HepG2 (cell line): ENCODE results near the gene GLTPD2. TPM values are rescaled to one million over a fixed set of nuclear protein-coding genes. Genes with fewer than 3 reads are reported as not detected.

Experiments
- AKAP8 ChIP-seq: sonication (generic); formaldehyde crosslinking; IDR thresholded peaks from 2 replicates; pipeline ENCODE4 v1.5.1; 2020; ENCODE audit warnings: mild to moderate bottlenecking, missing genetic modification reagents
- CC2D1A ChIP-seq: sonication (generic); formaldehyde crosslinking; IDR thresholded peaks from 2 replicates; pipeline ENCODE4 v1.8.1; 2023; ENCODE audit warnings: mild to moderate bottlenecking, missing genetic modification reagents
- CEBPG ChIP-seq: IDR thresholded peaks from 2 replicates; pipeline ENCODE4 v1.6.1; 2016
- CHCHD3 ChIP-seq: sonication (generic); formaldehyde crosslinking; IDR thresholded peaks from 2 replicates; pipeline ENCODE4 v1.8.0; 2022; ENCODE audit warnings: mild to moderate bottlenecking, missing genetic modification reagents, moderate library complexity
- ELK4 ChIP-seq: sonication (generic); formaldehyde crosslinking; IDR thresholded peaks from 2 replicates; pipeline ENCODE4 v1.9.0; 2021; ENCODE audit warnings: missing genetic modification reagents, borderline replicate concordance
- NFIC ChIP-seq: IDR thresholded peaks from 2 replicates; pipeline ENCODE4 v1.6.1; 2012; ENCODE audit warnings: mild to moderate bottlenecking, low read length, inconsistent platforms
- PAX8 ChIP-seq: sonication (generic); formaldehyde crosslinking; IDR thresholded peaks from 2 replicates; pipeline ENCODE4 v1.8.0; 2022; ENCODE audit warnings: mild to moderate bottlenecking, missing genetic modification reagents, borderline replicate concordance
- SALL2 ChIP-seq: sonication (generic); formaldehyde crosslinking; IDR thresholded peaks from 2 replicates; pipeline ENCODE4 v1.8.1; 2023; ENCODE audit warnings: mild to moderate bottlenecking, missing genetic modification reagents, inconsistent platforms
- SNRNP70 ChIP-seq: fragments of 200-400 bp; formaldehyde crosslinking; IDR thresholded peaks from 2 replicates; pipeline ENCODE4 v1.6.1; 2017; ENCODE audit warnings: mild to moderate bottlenecking, low read depth, low read length, moderate library complexity
- SOX6 ChIP-seq, 2 experiments: fragments of 450-650 bp in 1 of 2; sonication (generic) in 1 of 2; formaldehyde crosslinking in 1 of 2; IDR thresholded peaks; 2 replicates each; pipeline versions ENCODE4 v1.4.0 to v1.6.1; 2017 to 2020; ENCODE audit warnings: antibody characterized with exemption in 1 of 2, mild to moderate bottlenecking in 1 of 2, missing genetic modification reagents in 1 of 2
- U2AF1 ChIP-seq: fragments of 200-400 bp; formaldehyde crosslinking; optimal IDR thresholded peaks from 2 replicates; pipeline ENCODE3; 2017; ENCODE audit warnings: mild to moderate bottlenecking, low read depth, low read length
- ZNF160 ChIP-seq: sonication (generic); formaldehyde crosslinking; IDR thresholded peaks from 2 replicates; pipeline ENCODE4 v1.8.0; 2022; ENCODE audit warnings: mild to moderate bottlenecking, inconsistent platforms, missing genetic modification reagents
- ZNF326 ChIP-seq: sonication (generic); formaldehyde crosslinking; IDR thresholded peaks from 2 replicates; pipeline ENCODE4 v1.4.0; 2020; ENCODE audit warnings: missing genetic modification reagents, borderline replicate concordance
- ZNF672 ChIP-seq: sonication (generic); formaldehyde crosslinking; IDR thresholded peaks from 2 replicates; pipeline ENCODE4 v1.8.1; 2022; ENCODE audit warnings: missing genetic modification reagents
- ZNF7 ChIP-seq: IDR thresholded peaks from 2 replicates; pipeline ENCODE4 v1.6.1; 2016; ENCODE audit warnings: missing biosample characterization, missing genetic modification reagents
- ZNF761 ChIP-seq: sonication (generic); formaldehyde crosslinking; conservative IDR thresholded peaks from 2 replicates; pipeline ENCODE4 v1.4.0; 2020; ENCODE audit warnings: mild to moderate bottlenecking, missing genetic modification reagents
- polyA plus RNA-seq, 8 experiments: library from polyadenylated mRNA; depleted of rRNA in 3 of 8; stranded (reverse) in 7 of 8; unstranded in 1 of 8; fragments of >200 nt; fragmentation: Illumina TruSeq in 4 of 8; extraction: Trizol in 4 of 8; gene quantifications; 2 replicates each; pipeline versions ENCODE4 v1.2.1 to v1.2.3, GENCODE V29; 2011 to 2016; ENCODE audit warnings: low read depth in 4 of 8, missing spikeins in 1 of 8, mixed read lengths in 1 of 8; ENCODE audit not compliant: insufficient read depth in 1 of 8
- total RNA-seq, 5 experiments: library from RNA; depleted of rRNA; stranded (reverse); fragments of >200 nt; fragmentation: Illumina TruSeq; extraction: Trizol; gene quantifications; 2 replicates each; pipeline ENCODE4 v1.2.3, GENCODE V29; 2016; ENCODE audit warnings: low read depth in 1 of 5
- TF ChIP-seq, protein P1 (sequence below): sonication (generic); formaldehyde crosslinking; IDR thresholded peaks from 2 replicates; pipeline ENCODE4 v1.4.0; 2020; ENCODE audit warnings: missing genetic modification reagents, borderline replicate concordance
- TF ChIP-seq, protein P2 (sequence below): sonication (generic); formaldehyde crosslinking; IDR thresholded peaks from 2 replicates; pipeline ENCODE4 v1.5.1; 2020; ENCODE audit warnings: mild to moderate bottlenecking, missing genetic modification reagents, borderline replicate concordance

Gene GLTPD2
- total and polyA plus RNA-seq, 2 of the 13 experiments (the other 11 are each of a cell fraction or from before 2014, with no cell fraction given), result 7.5 to 12.9 TPM

DNA sequence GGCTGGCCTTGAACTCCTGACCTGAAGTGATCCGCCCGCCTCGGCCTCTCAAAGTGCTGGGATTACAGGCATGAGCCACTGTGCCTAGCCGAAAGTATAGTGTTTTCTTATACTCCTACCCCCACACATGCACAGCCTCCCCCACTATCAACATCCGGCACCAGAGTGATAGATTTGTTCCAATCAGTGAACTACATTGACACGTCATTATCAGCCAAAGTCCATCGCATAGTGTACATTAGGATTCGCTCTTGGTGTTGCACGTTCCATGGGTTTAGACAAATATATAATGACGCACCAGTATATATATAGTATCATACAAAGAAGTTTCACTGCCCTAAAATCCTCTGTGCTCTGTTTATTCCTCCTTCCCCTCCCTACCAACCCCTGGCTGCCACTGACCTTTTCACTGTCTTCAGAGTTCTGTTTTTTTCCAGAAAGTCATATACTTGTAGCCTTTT lies 29.0 kb upstream of the GLTPD2 start (continued):
- TF ChIP-seq, protein P1, sequence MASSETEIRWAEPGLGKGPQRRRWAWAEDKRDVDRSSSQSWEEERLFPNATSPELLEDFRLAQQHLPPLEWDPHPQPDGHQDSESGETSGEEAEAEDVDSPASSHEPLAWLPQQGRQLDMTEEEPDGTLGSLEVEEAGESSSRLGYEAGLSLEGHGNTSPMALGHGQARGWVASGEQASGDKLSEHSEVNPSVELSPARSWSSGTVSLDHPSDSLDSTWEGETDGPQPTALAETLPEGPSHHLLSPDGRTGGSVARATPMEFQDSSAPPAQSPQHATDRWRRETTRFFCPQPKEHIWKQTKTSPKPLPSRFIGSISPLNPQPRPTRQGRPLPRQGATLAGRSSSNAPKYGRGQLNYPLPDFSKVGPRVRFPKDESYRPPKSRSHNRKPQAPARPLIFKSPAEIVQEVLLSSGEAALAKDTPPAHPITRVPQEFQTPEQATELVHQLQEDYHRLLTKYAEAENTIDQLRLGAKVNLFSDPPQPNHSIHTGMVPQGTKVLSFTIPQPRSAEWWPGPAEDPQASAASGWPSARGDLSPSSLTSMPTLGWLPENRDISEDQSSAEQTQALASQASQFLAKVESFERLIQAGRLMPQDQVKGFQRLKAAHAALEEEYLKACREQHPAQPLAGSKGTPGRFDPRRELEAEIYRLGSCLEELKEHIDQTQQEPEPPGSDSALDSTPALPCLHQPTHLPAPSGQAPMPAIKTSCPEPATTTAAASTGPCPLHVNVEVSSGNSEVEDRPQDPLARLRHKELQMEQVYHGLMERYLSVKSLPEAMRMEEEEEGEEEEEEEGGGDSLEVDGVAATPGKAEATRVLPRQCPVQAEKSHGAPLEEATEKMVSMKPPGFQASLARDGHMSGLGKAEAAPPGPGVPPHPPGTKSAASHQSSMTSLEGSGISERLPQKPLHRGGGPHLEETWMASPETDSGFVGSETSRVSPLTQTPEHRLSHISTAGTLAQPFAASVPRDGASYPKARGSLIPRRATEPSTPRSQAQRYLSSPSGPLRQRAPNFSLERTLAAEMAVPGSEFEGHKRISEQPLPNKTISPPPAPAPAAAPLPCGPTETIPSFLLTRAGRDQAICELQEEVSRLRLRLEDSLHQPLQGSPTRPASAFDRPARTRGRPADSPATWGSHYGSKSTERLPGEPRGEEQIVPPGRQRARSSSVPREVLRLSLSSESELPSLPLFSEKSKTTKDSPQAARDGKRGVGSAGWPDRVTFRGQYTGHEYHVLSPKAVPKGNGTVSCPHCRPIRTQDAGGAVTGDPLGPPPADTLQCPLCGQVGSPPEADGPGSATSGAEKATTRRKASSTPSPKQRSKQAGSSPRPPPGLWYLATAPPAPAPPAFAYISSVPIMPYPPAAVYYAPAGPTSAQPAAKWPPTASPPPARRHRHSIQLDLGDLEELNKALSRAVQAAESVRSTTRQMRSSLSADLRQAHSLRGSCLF, result no peak
- TF ChIP-seq U2AF1 (no peak), CEBPG (CRISPR knock-in tag) (peak; percentile 78), NFIC (peak; percentile 51; the same call in 1 of the 2 replicates), ZNF761 (CRISPR knock-in tag) (no peak; the same call in 1 of the 2 replicates), ZNF672 (CRISPR knock-in tag) (no peak), ZNF326 (CRISPR knock-in tag) (no peak), ELK4 (CRISPR knock-in tag) (no peak), SNRNP70 (no peak), ZNF160 (CRISPR knock-in tag) (no peak), ZNF7 (no peak), CC2D1A (CRISPR knock-in tag) (no peak), SOX6 (IDR thresholded peaks at IDR 0.05) (no peak), SOX6 (CRISPR knock-in tag; IDR thresholded peaks at IDR 0.05) (peak; percentile 92), AKAP8 (CRISPR knock-in tag) (no peak), PAX8 (no peak), SALL2 (no peak), CHCHD3 (no peak)
- TF ChIP-seq, protein P2, sequence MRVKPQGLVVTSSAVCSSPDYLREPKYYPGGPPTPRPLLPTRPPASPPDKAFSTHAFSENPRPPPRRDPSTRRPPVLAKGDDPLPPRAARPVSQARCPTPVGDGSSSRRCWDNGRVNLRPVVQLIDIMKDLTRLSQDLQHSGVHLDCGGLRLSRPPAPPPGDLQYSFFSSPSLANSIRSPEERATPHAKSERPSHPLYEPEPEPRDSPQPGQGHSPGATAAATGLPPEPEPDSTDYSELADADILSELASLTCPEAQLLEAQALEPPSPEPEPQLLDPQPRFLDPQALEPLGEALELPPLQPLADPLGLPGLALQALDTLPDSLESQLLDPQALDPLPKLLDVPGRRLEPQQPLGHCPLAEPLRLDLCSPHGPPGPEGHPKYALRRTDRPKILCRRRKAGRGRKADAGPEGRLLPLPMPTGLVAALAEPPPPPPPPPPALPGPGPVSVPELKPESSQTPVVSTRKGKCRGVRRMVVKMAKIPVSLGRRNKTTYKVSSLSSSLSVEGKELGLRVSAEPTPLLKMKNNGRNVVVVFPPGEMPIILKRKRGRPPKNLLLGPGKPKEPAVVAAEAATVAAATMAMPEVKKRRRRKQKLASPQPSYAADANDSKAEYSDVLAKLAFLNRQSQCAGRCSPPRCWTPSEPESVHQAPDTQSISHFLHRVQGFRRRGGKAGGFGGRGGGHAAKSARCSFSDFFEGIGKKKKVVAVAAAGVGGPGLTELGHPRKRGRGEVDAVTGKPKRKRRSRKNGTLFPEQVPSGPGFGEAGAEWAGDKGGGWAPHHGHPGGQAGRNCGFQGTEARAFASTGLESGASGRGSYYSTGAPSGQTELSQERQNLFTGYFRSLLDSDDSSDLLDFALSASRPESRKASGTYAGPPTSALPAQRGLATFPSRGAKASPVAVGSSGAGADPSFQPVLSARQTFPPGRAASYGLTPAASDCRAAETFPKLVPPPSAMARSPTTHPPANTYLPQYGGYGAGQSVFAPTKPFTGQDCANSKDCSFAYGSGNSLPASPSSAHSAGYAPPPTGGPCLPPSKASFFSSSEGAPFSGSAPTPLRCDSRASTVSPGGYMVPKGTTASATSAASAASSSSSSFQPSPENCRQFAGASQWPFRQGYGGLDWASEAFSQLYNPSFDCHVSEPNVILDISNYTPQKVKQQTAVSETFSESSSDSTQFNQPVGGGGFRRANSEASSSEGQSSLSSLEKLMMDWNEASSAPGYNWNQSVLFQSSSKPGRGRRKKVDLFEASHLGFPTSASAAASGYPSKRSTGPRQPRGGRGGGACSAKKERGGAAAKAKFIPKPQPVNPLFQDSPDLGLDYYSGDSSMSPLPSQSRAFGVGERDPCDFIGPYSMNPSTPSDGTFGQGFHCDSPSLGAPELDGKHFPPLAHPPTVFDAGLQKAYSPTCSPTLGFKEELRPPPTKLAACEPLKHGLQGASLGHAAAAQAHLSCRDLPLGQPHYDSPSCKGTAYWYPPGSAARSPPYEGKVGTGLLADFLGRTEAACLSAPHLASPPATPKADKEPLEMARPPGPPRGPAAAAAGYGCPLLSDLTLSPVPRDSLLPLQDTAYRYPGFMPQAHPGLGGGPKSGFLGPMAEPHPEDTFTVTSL, result peak; percentile 90; the same call in 1 of the 2 replicates
